ENCODE measurements around the gene MYMK.
"Not testable (repeated sequence)": the region's sequence is repeated elsewhere in the genome, so short reads cannot be mapped to it uniquely, and the experiment has no call there.

MYMK gene, protein sequence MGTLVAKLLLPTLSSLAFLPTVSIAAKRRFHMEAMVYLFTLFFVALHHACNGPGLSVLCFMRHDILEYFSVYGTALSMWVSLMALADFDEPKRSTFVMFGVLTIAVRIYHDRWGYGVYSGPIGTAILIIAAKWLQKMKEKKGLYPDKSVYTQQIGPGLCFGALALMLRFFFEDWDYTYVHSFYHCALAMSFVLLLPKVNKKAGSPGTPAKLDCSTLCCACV

DNA sequence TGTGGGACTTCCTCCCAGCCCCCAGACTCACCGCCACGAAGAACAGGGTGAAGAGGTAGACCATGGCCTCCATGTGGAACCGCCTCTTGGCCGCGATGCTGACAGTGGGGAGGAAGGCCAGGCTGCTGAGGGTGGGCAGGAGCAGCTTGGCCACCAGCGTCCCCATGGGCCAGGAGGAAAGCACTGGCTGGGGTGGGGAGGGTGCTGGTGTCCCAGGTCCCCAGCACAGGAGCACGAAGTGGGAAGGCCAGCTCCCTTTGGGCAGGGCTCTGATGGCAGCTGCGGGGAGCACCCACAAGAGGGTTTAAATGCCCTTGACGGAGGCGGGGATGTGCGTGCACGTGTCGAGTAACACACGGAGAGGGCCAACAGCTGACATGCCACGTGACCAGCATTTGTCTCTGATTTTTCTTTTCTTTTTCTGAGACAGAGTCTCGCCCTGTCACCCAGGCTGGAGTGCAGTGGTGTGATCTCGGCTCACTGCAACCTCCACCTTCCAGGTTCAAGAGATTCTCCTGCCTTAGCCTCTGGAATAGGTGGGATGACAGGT, at the start of gene MYMK:
TSS of gene MYMK (minus strand) at position 281 of the 550 bp plus-strand sequence. CDS start at position 166, 115 bp downstream.
- DNase-seq (ENCODE audit: low read depth), result no peak

DNA sequence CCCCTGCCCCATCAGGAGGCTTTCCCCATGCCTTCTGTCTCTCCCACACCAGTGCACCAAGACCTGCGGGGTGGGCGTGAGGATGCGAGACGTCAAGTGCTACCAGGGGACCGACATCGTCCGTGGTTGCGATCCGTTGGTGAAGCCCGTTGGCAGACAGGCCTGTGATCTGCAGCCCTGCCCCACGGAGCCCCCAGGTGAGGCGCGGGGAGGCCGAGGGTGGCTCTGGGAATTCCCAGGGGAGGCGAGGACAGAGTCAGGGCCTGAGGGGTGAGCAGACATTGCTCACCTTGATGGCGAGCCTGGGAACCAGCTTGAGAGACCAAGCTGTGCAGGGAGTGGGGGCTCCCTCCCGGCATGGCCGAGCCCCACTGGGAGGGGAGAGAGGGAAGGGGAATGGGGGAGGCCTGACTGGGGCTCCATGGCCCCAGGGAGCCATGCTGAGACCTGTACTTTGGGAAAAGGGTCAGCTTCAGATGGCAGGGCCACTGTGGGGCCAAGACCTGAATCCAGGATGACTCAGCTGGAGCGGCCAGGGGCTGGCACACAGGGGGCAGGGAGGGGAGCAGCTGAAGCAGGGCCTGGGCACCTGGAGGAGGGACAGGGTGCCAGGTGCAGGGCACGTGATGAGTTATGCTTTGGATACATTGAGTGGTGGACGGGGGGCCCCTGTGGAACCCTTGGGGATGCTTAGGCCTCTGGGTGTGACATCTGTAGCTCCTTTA, 49.2 kb upstream of the MYMK start:
- DNase-seq (ENCODE audit: low read depth), result no peak

DNA sequence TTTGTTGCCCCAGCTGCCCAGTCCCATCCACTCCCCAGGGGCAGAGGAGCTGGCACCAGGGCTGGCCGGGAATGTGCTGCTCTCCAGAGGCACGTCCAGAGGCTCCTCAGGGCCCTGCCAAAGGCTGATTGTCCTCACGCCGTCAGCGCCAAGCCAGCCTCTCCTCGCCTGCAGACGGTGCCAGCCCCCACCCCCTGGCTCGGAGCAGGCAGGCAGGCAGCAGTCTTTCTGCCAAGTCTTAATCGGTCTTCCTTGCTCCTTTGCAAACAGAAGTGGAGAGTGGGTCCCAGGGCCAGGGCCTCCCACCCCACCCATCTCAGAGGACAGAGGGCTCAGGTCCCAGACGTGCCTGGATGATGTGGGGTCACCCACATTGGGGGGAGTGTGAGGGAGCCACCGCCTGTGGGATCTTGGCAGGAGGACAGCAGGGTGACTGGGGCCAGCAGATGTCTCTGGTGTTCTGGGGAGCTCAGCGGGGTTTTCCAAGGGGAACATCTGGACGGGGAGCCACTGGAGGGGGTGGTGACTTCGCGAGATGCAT, 48.1 kb upstream of the MYMK start:
- no peak for DNase-seq (ENCODE audit: low read depth)

DNA sequence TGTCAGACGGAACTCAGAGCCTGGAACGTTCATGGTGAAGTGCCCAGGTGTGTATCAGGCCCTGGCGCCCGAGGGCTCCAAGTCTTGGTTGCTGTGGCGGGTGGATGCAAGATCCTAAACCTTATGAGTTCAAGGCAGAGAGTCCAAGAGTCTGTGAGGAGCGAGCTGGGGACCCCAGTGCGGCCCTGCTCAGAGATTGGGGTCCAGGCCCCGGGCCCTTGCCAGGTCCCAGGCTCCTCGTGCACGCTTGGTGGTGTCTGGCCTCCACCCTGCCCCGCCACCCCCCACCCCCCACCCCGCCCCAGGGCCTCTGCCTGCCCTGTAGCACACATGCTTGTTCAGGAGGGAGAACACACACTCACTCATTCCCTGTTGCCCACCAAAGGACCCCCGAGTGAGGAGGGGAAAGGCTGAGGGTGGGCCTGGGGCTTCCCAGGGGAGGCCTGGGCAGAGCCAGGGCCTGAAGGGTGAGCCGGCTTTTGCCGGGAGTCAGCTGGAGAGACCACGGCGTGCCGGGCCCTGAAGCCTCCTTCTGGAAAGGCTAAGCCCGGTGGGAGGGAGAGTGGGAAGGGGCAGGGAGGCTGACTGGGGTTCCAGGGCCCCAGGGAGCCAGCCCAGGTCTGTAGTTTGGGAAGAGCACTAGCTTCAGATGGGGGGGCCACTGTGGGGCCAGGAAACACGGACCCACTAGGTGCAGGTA, 47.3 kb upstream of the MYMK start:
- DNase-seq (ENCODE audit: low read depth), result no peak

DNA sequence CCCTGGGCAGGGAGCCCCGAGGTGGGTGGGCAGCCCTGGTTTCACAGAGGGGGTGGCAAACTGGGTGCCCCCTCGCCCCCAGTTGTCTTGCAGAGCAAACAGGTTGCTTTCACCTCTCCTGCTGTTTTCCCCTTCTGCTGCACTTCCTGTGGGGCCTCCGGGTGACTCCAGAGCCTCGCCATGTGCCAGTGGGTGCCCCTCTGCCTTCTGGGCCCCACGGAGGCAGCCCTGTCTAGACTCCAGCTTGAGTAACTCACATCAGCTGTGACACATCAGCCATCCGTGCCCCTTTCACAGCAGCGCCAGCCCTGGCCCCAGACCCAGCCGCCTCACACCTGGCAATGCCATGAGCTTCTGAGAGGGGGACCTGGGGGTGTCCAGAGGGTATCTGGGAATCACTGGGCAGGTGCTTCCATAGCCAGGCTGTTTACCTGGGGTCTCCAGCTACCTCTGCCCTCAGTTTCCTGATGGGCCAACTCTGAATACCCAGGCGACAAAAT, 46.7 kb upstream of the MYMK start:
- DNase-seq (ENCODE audit: low read depth), result no peak

DNA sequence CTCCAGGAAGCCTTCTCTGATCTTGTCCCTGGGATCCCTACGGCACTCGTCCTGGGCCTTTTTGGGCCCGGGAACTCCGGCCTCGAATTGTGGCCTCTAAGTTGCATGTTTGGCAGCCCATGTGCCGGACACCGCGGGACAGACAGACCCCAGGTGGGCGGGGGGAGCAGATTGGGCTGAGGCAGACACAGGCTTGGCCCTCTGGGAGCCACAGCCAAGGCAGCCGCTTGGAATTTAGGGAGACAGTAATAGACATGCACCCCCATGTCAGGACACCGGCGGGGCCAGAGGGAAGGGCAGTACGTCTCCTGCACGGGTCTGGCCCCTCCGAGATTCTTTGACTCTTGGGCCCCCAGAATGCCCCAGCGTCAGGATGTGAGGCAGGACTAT, 45.9 kb upstream of the MYMK start:
- no peak for DNase-seq (ENCODE audit: low read depth)

DNA sequence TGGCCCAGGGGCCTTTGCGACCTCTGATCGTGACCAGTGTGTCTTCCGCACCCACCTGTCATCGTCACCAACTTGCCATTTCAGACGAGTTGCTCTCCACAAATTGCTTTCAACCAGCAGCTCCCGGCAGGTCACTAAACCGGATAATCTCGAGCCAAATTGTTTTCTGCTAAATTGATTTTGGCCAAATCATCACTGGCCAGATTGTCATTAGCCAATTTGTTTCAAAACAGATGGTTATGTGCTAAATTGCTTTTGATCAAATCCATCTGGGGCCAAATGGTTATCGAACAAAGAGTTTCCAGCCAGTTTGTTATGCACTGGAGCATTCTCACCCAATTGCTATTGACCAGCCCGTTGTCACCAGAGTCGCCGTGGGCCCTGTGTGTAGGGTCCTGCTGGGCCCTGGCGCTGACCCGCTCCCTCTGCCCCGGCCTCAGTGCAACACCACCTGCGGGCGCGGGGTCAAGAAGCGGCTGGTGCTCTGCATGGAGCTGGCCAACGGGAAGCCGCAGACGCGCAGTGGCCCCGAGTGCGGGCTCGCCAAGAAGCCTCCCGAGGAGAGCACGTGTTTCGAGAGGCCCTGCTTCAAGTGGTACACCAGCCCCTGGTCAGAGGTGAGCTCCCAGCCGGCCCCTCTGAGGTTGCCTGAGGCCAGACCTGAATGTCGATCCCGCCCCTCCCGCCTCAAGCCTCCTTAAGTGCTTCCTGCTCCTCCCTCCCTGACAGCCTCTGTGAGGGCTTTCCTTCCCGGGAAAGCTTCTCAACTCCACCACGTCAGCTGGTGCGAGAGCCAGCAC, 45.3 kb upstream of the MYMK start:
- DNase-seq (ENCODE audit: low read depth), result no peak

DNA sequence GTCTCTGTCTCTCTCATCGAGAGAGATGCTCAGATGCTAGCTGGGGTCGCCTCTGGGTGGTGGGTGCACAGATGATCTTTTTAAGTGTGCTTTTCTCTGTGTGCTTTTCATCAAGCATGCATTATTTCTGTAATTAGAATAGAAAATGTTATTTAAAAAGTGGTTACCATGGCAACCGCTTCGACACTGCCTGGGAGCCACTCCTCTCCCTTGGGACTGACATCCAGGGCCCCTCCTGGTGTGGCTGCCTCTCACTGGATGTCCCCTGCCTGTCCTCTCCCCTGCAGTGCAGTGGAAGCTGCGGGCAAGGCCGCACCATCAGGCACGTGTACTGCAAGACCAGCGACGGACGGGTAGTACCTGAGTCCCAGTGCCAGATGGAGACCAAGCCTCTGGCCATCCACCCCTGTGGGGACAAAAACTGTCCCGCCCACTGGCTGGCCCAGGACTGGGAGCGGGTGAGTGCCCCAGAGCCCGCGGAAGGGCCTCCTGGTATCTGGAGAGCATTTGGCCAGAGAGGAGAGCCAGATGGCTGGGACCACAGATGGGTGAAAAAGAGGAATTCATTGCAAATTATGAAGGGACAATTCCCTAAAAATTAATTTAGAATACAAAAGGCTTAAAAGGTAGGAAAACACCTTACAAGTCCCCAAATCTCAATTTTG, 44.5 kb upstream of the MYMK start:
- no peak for DNase-seq (ENCODE audit: low read depth)

DNA sequence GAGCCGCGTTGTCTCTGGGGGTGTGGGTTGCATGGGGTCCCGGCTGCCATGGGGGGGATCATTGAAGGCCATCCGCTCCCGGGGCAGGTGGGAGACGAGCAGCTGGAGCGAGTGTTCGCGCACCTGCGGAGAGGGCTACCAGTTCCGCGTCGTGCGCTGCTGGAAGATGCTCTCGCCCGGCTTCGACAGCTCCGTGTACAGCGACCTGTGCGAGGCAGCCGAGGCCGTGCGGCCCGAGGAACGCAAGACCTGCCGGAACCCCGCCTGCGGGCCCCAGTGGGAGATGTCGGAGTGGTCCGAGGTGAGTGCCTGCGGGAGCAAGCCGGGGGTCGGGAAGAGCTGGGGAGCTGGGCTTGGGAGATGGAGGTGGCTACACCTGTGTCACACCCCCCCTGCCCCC, 43.4 kb upstream of the MYMK start:
- DNase-seq (ENCODE audit: low read depth), result no peak

DNA sequence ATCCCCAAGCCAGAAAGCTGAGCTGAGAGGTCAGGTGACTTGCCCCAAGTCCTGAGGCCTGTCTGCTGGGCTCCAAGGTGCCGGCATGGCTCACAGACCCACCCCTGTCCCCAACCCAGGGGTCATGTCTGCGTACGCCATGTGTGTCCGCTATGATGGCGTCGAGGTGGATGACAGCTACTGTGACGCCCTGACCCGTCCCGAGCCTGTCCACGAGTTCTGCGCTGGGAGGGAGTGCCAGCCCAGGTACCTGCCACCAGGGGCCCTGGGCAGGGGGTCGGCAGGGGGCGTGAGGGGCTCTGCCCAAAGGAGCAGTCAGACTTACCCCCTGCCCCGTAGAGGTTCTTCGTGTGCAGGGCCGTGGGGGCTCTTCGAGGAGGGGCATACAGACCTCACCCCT, 42.1 kb upstream of the MYMK start:
- no peak for DNase-seq (ENCODE audit: low read depth)

DNA sequence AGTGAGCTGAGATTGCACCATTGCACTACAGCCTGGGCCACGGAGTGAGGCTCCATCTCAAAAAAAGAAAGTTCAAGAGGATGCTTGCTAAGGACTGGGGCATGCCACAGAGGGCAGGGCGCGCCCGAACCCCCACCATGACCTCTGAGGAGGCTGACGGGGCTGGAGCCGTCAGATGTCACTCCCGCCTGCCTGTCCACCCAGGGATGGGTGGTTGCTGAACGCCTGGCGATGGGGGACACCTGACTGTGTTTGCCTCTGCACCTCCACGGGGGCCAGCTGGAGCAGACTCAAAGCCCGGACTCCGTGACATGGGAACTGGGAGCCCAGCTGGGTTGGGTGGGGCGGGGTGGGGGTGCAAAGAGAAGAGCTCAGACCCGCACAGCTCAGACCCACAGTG, 41.6 kb upstream of the MYMK start:
- DNase-seq (ENCODE audit: low read depth), result no peak

DNA sequence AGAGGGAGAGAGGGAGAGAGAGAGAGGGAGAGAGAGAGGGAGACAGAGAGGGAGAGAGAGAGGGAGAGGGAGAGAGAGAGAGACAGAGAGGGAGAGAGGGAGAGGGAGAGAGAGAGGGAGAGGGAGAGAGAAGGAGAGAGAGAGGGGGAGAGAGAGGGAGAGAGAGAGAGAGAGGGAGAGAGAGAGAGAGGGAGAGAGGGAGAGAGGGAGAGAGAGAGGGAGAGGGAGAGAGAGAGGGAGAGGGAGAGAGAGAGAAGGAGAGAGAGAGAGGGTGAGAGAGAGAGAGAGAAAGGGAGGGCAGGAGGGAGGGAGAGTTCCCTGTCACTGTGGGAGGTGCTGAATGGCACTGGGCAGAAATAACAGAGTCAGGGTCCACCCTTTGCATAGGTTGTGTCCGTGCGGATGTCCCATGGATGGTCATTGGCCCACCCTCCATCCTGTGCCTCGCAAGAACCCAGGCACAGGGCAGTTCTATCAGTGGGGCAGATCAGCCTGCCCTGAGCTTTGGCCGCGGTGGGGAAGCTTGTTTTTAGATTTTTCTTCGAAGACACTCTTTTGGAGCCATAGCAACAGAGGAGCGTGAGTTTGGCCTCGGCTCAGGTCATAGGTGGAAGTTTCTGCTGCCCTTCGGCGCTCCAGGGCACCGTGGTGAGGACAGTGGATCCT, 39.8 kb upstream of the MYMK start:
- no peak for DNase-seq (ENCODE audit: low read depth)

DNA sequence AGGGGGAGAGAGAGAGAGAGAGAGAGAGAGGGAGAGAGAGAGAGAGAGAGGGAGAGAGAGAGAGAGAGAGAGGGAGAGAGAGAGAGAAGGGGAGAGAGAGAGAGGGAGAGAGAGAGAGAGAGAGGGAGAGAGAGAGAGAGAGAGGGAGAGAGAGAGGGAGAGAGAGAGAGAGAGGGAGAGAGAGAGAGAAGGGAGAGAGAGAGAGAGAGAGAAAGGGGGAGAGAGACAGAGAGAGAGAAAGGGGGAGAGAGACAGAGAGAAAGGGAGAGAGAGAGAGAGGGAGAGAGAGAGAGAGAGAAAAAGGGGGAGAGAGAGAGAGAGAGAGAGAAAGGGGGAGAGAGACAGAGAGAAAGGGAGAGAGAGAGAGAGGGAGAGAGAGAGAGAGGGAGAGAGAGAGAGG, 39.1 kb upstream of the MYMK start:
- DNase-seq (ENCODE audit: low read depth), result not testable (repeated sequence)

DNA sequence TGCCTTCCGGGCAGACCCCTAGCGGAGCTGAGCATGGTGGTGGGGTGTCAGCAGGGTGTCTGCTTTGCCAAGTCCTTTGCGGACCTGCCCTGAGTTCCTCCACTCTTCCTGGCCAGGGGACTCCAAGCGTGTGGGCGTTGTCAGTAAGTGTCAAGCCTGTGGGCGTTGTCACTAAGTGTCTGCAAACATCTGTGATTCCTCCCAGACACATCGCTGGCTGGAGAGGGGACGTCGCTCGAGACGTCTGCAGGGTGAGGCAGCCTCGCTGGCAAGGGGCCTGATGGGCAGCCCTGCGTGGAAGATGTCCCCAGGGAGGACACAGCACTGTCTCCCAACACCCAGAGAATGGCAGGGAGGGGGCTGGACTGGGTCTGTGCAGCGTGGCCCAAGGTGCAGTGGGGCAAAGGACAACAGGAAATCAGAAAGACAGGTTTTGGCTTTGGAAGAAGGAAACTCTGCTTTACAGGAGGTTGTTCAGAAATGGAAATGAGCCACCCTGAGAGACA, 38.6 kb upstream of the MYMK start:
- no peak for DNase-seq (ENCODE audit: low read depth)

DNA sequence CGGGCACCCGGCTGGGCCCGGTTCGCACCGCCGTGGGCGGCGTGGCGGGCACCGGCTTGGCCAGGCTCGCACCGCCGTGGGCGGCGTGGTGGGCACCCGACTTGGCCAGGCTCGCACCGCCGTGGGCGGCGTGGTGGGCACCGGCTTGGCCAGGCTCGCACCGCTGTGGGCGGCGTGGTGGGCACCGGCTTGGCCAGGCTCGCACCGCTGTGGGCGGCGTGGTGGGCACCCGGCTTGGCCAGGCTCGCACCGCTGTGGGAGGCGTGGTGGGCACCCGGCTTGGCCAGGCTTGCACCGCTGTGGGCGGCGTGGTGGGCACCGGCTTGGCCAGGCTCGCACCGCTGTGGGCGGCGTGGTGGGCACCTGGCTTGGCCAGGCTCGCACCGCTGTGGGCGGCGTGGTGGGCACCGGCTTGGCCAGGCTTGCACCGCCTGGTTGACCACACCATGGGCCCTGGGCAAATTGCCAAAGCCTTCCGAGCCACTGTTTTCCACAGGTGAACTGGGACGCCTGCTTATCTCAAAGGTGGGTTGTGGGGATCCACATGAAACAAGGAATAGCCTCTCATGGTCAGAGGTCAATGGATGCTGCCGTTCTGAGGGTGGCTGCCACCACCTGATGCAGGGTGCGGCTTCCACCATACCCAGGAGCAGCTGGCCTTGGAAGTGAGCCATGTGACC, 38.0 kb upstream of the MYMK start:
- no peak for DNase-seq (ENCODE audit: low read depth)

DNA sequence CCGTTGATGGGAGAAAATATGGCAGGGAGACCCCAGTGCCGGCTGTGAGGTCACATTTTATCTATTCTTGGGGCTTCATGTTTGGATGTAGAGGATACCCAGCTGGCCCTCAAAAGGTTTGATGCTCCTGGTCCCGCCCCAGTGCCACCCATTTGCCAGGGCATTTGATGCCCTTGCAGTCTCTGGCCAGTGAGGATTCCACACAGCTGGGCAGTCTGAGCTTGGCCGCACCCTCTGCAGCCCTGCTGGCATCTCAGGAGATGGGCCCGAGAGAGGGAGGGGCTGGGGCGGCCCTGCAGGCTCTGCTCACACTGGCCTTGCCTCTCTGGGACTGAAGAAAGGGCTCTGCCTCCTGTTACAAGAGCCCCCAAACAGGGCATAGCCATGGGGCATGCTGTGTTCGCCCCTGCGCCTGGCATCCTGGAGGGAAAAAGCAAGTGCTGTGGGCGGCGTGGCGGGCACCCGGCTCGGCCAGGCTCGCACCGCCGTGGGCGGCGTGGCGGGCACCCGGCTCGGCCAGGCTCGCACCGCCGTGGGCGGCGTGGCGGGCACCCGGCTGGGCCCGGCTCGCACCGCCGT, 37.3 kb upstream of the MYMK start:
- no peak for DNase-seq (ENCODE audit: low read depth)

DNA sequence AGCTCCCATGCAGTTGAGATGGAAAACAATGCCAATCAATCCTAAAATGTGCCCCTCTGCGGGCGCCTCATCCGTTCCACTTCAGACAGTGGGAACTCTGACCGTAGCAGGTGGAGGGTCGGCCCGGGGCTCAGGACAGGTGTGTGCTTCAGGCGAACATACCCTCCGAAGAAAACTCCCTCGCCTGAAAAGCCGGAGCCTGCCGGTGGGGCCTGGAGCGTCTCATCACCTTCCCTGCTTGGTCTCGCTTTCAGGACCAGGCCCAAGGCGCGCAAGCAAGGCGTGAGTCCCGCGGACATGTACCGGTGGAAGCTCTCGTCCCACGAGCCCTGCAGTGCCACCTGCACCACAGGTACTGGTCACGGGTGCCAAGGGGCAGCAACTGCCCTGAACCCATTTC, 36.2 kb upstream of the MYMK start:
- no peak for DNase-seq (ENCODE audit: low read depth)

DNA sequence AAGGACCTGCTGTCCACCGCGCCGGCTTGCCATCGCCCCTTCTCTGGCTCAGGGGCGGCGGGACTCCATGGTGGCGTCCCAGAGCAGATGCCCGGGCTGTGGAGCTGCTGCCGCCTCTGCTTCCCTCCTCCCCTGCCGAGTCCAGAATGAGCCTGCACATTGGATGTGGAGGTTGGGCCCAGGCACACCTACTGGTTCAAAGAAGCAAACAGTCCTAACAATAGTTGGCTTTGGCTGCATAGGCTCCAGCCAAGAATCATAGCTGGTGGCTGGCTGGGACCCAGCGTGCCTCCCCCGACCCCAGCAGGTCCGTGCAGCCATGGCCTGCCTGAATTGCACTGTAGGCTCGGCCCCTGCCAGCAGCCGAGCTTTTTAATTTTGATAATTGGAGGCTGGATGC, 35.6 kb upstream of the MYMK start:
- no peak for DNase-seq (ENCODE audit: low read depth)

Data from HS-27A (cell line).